ENCODE results near the gene STARD5. TPM values are rescaled to one million over a fixed set of nuclear protein-coding genes. Genes with fewer than 3 reads are reported as not detected.

Gene STARD5
- total RNA-seq, 1 experiment from 2014 or later, result 0.41 TPM

DNA sequence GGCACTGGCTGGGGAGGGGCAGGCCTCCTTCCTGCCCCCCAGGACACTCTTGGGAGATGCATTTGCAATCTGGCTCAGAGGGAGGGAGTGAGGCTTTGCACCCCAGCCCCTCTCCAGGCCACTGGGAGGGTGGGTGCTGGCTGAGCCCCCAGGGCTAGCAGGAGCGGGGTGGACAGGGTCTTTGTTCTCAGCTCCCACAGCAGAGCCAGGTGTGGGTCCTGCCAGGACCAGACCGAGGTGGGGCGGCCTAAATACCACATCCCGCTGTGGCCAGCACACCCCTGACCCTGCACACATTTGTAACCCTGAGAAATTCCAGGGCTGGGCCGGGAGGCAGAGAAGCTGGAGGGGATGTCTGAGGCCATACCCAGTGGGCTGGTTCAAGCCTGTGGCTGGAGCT, 41.0 kb downstream of the STARD5 start:
- H3K4me3 ChIP-seq, result no peak overlapping the region
- TF ChIP-seq EZH2 (IDR thresholded peaks at IDR 0.05; ENCODE audit: low read depth), result no peak
- TF ChIP-seq, protein P1, sequence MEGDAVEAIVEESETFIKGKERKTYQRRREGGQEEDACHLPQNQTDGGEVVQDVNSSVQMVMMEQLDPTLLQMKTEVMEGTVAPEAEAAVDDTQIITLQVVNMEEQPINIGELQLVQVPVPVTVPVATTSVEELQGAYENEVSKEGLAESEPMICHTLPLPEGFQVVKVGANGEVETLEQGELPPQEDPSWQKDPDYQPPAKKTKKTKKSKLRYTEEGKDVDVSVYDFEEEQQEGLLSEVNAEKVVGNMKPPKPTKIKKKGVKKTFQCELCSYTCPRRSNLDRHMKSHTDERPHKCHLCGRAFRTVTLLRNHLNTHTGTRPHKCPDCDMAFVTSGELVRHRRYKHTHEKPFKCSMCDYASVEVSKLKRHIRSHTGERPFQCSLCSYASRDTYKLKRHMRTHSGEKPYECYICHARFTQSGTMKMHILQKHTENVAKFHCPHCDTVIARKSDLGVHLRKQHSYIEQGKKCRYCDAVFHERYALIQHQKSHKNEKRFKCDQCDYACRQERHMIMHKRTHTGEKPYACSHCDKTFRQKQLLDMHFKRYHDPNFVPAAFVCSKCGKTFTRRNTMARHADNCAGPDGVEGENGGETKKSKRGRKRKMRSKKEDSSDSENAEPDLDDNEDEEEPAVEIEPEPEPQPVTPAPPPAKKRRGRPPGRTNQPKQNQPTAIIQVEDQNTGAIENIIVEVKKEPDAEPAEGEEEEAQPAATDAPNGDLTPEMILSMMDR (conservative IDR thresholded peaks at IDR 0.05), result no peak
- intact Hi-C loops (cut with micrococcal nuclease; ENCODE audit: unreplicated experiment), result no loop called here
- no peaks in the 10 kb centered on the region for H3K4me1 ChIP-seq (replicated peaks; ENCODE audit: insufficient read depth)
- no peaks in the 10 kb centered on the region for H4K20me1 ChIP-seq (ENCODE audit: insufficient read depth)
- no peaks in the 10 kb centered on the region for H3K79me2 ChIP-seq (ENCODE audit: low read depth)
- BruUV-seq (replicated peaks), result no TSS peak
- no peak overlapping the region for H2AFZ ChIP-seq
- CTCF ChIA-PET, result interaction anchor here (0.6 kb wide), 1 partner anchor 33 kb away, joined by 3 read pairs; no protein-coding TSS in a partner anchor
- no peak for DNase-seq
- POLR2A ChIA-PET (ENCODE audit: unreplicated experiment), result no interaction called here
- no peaks in the 10 kb centered on the region for H3K36me3 ChIP-seq (ENCODE audit: low read depth)
- no peaks in the 10 kb centered on the region for H3F3A ChIP-seq (ENCODE audit: insufficient read depth, low read depth)
- H3K9me2 ChIP-seq (ENCODE audit: insufficient read depth), result no peaks in the 10 kb centered on the region
- H3K27ac ChIP-seq, result no peak overlapping the region
- H3K9me3 ChIP-seq (ENCODE audit: insufficient read depth, low read depth), result no peaks in the 10 kb centered on the region
- no peak overlapping the region for H3K4me2 ChIP-seq
- H3K27me3 ChIP-seq (ENCODE audit: insufficient read depth, low read depth), result peaks cover 59% of the 10 kb centered on the region

DNA sequence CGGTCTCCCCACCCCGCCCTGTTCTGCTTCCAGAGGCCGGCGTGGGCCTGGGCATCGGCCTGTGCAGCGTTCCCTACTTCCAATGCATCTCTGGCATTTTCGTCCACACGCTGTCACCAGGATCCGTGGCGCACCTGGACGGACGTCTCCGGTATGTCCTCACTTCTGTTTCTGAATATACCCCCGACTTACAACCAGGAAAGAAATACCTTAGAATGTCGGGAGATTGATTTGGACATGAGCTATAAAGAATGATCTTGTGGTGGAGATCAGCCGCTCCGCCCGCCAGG, 41.4 kb downstream of the STARD5 start:
- intact Hi-C loops (cut with micrococcal nuclease; ENCODE audit: unreplicated experiment), result no loop called here

DNA sequence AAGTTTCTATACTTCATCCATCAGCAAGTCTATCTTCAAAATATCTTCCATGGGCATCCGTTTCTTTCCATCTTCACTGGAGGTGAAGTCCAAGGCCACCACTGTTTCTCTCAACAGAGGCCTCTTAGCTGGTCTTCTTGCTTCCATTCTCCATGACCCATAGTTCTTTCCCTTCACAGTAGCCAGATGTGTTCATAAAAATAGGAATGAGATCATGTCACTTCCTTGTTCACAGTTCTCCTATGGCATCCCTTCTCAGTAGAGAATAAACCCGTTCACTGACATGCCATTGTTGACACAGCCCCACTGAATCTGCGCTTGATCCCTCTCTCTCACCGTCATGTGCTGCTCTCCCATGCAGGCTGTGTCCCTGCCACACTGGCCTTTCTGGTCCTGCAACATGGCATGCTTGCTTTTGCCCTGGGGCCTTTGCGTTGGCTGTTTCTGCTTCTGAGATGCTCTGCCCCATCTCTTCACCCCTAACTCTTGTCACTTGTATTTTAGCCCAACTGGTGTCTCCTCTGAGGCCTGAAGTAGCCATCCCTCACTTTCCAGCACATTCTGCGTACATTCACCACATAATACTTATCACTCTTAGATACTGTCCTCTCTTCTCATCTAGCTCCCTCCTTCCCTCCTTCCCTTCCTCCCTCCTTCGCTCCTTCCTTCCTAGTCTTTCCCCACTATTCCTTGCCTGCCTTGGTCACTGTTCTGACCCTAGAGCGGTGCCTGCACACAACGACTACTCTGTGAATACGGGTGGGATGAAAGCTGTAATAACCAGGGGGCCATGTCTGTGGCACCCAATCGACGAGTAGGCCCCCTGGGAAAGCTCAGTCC, 42.0 kb downstream of the STARD5 start:
- ChIA-PET CTCF (no interaction called here), POLR2A (ENCODE audit: unreplicated experiment) (no interaction called here)
- no TSS peak for BruUV-seq (replicated peaks)

More for the DNA sequence above, 41.4 kb downstream of the STARD5 start:
- Histone ChIP-seq H3K9me2 (ENCODE audit: insufficient read depth) (no peaks in the 10 kb centered on the region), H3K4me3 (no peak overlapping the region), H3K27ac (no peak overlapping the region), H3F3A (ENCODE audit: insufficient read depth, low read depth) (no peaks in the 10 kb centered on the region), H3K9me3 (ENCODE audit: insufficient read depth, low read depth) (no peaks in the 10 kb centered on the region), H2AFZ (no peak overlapping the region), H3K36me3 (ENCODE audit: low read depth) (no peaks in the 10 kb centered on the region), H3K4me2 (no peak overlapping the region), H3K79me2 (ENCODE audit: low read depth) (no peaks in the 10 kb centered on the region), H3K4me1 (replicated peaks; ENCODE audit: insufficient read depth) (no peaks in the 10 kb centered on the region), H3K27me3 (ENCODE audit: insufficient read depth, low read depth) (peaks cover 59% of the 10 kb centered on the region), H4K20me1 (ENCODE audit: insufficient read depth) (no peaks in the 10 kb centered on the region)
- DNase-seq, result no peak
- POLR2A ChIA-PET (ENCODE audit: unreplicated experiment), result no interaction called here
- CTCF ChIA-PET, result no interaction called here
- no TSS peak for BruUV-seq (replicated peaks)
- TF ChIP-seq EZH2 (IDR thresholded peaks at IDR 0.05; ENCODE audit: low read depth), result no peak
- TF ChIP-seq, protein P1 (conservative IDR thresholded peaks at IDR 0.05), result no peak

More for the DNA sequence above, 42.0 kb downstream of the STARD5 start:
- Histone ChIP-seq H3F3A (ENCODE audit: insufficient read depth, low read depth) (no peaks in the 10 kb centered on the region), H3K9me3 (ENCODE audit: insufficient read depth, low read depth) (no peaks in the 10 kb centered on the region), H3K4me3 (no peak overlapping the region), H2AFZ (no peak overlapping the region), H4K20me1 (ENCODE audit: insufficient read depth) (no peaks in the 10 kb centered on the region), H3K4me1 (replicated peaks; ENCODE audit: insufficient read depth) (no peaks in the 10 kb centered on the region), H3K79me2 (ENCODE audit: low read depth) (no peaks in the 10 kb centered on the region), H3K27ac (no peak overlapping the region), H3K4me2 (no peak overlapping the region), H3K9me2 (ENCODE audit: insufficient read depth) (no peaks in the 10 kb centered on the region), H3K27me3 (ENCODE audit: insufficient read depth, low read depth) (peaks cover 57% of the 10 kb centered on the region), H3K36me3 (ENCODE audit: low read depth) (no peaks in the 10 kb centered on the region)
- peak in 1 of 2 experiments; percentile 15 for DNase-seq
- TF ChIP-seq EZH2 (IDR thresholded peaks at IDR 0.05; ENCODE audit: low read depth), result no peak
- TF ChIP-seq, protein P1 (conservative IDR thresholded peaks at IDR 0.05), result no peak
- intact Hi-C loops (cut with micrococcal nuclease; ENCODE audit: unreplicated experiment), result no loop called here

Measured in PC-9 (cell line).